ENCODE results near the gene KANK2. TPM values are rescaled to one million over a fixed set of nuclear protein-coding genes. Genes with fewer than 3 reads are reported as not detected.

The KANK2 gene
- total and polyA plus RNA-seq, 2 experiments from 2014 or later = 15.9 to 65.4 TPM

DNA sequence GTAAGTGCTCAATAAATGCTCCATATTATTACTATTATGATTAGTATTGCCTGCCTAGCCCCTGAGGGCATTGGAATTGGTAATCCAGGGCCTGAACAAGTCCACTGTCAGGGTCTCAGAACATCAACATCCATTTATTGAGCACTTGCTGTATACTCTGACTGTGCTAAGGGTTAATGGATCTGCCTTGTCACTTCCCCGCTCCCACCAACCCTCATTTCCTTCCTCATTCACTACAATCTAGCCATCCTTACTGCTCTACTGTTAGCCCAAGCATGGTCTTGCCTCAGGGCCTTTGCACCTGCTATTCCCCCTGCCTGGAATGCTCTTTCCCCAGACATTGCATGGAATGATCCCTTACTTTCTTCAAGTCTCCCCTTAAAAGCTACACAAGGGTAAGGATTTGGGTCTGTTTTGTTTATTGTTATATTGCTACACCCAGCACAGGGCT, 29.4 kb upstream of the KANK2 start (continued):
- TF ChIP-seq CREB1 (CRISPR knock-in tag; IDR thresholded peaks at IDR 0.05; ENCODE audit: low read depth) (no peak), CTCF (conservative IDR thresholded peaks at IDR 0.05; ENCODE audit: low read depth in 2 of 2) (no peak)

DNA sequence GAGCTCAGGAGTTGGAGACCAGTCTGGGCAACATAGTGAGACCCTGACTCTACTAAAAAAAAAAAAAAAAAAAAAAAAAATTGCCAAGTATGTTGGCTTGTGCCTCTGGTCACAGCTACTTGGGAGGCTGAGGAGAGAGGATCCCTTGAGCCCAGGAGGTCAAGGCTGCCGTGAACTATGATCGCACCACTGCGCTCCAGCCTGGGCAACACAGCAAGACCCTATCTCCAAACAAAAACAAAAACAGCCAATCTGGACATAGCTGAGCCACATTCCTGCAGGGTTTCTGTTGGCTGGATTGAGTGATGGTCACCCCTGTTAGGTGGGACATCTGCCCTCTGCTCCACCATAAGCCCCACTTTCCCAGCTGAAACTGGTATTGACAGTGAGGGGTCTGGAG, 28.5 kb upstream of the KANK2 start:
- Mint-ChIP-seq H3K36me3 (ENCODE audit: low read depth) (peaks cover 39% of the 10 kb centered on the region), H3K4me3 (no peak overlapping the region), H3K4me1 (peaks cover 2% of the 10 kb centered on the region; the same call in 1 of the 3 replicates), H3K9me3 (peaks cover 5% of the 10 kb centered on the region; the same call in 2 of the 3 replicates), H3K27me3 (ENCODE audit: insufficient read depth, low read depth, poor library complexity) (peaks cover 13% of the 10 kb centered on the region), H3K27ac (no peak overlapping the region)
- Histone ChIP-seq H3K27ac (ENCODE audit: low read depth) (no peak overlapping the region), H3K79me2 (replicated peaks; ENCODE audit: insufficient read depth) (no peaks in the 10 kb centered on the region), H4K20me1 (replicated peaks; ENCODE audit: insufficient read depth) (no peaks in the 10 kb centered on the region; the same call in 1 of the 2 replicates), H3K36me3 (ENCODE audit: insufficient read depth) (peaks cover 10% of the 10 kb centered on the region), H3K4me2 (no peak overlapping the region), H3F3A (replicated peaks; ENCODE audit: low read depth) (peaks cover 7% of the 10 kb centered on the region), H3K9me2 (ENCODE audit: insufficient read depth) (no peaks in the 10 kb centered on the region), H2AFZ (no peak overlapping the region), H3K4me3 (no peak overlapping the region), H3K27me3 (ENCODE audit: insufficient read depth) (no peaks in the 10 kb centered on the region), H3K4me1 (ENCODE audit: insufficient read depth) (0 out of 2 replicates have a peak, but pooled peaks cover 3% of the 10 kb centered on the region)
- DNase-seq (ENCODE audit: low spot score) (no peak), ATAC-seq (no peak)
- no peak for TF ChIP-seq ETS1 (IDR thresholded peaks at IDR 0.05)
- TF ChIP-seq JUNB (IDR thresholded peaks at IDR 0.05; ENCODE audit: unreplicated experiment) = no peak
- no peak for TF ChIP-seq ZNF114 (CRISPR knock-in tag; IDR thresholded peaks at IDR 0.05)
- TF ChIP-seq, protein P1, sequence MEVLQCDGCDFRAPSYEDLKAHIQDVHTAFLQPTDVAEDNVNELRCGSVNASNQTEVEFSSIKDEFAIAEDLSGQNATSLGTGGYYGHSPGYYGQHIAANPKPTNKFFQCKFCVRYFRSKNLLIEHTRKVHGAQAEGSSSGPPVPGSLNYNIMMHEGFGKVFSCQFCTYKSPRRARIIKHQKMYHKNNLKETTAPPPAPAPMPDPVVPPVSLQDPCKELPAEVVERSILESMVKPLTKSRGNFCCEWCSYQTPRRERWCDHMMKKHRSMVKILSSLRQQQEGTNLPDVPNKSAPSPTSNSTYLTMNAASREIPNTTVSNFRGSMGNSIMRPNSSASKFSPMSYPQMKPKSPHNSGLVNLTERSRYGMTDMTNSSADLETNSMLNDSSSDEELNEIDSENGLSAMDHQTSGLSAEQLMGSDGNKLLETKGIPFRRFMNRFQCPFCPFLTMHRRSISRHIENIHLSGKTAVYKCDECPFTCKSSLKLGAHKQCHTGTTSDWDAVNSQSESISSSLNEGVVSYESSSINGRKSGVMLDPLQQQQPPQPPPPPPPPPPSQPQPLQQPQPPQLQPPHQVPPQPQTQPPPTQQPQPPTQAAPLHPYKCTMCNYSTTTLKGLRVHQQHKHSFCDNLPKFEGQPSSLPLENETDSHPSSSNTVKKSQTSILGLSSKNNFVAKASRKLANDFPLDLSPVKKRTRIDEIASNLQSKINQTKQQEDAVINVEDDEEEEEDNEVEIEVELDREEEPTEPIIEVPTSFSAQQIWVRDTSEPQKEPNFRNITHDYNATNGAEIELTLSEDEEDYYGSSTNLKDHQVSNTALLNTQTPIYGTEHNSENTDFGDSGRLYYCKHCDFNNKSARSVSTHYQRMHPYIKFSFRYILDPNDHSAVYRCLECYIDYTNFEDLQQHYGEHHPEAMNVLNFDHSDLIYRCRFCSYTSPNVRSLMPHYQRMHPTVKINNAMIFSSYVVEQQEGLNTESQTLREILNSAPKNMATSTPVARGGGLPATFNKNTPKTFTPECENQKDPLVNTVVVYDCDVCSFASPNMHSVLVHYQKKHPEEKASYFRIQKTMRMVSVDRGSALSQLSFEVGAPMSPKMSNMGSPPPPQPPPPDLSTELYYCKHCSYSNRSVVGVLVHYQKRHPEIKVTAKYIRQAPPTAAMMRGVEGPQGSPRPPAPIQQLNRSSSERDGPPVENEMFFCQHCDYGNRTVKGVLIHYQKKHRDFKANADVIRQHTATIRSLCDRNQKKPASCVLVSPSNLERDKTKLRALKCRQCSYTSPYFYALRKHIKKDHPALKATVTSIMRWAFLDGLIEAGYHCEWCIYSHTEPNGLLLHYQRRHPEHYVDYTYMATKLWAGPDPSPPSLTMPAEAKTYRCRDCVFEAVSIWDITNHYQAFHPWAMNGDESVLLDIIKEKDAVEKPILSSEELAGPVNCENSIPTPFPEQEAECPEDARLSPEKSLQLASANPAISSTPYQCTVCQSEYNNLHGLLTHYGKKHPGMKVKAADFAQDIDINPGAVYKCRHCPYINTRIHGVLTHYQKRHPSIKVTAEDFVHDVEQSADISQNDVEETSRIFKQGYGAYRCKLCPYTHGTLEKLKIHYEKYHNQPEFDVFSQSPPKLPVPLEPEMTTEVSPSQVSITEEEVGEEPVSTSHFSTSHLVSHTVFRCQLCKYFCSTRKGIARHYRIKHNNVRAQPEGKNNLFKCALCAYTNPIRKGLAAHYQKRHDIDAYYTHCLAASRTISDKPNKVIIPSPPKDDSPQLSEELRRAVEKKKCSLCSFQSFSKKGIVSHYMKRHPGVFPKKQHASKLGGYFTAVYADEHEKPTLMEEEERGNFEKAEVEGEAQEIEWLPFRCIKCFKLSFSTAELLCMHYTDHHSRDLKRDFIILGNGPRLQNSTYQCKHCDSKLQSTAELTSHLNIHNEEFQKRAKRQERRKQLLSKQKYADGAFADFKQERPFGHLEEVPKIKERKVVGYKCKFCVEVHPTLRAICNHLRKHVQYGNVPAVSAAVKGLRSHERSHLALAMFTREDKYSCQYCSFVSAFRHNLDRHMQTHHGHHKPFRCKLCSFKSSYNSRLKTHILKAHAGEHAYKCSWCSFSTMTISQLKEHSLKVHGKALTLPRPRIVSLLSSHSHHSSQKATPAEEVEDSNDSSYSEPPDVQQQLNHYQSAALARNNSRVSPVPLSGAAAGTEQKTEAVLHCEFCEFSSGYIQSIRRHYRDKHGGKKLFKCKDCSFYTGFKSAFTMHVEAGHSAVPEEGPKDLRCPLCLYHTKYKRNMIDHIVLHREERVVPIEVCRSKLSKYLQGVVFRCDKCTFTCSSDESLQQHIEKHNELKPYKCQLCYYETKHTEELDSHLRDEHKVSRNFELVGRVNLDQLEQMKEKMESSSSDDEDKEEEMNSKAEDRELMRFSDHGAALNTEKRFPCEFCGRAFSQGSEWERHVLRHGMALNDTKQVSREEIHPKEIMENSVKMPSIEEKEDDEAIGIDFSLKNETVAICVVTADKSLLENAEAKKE (CRISPR knock-in tag; IDR thresholded peaks at IDR 0.05) = no peak
- no peak for TF ChIP-seq NANOG (IDR thresholded peaks at IDR 0.05; ENCODE audit: borderline replicate concordance)
- TF ChIP-seq STAT1 (IDR thresholded peaks at IDR 0.05; ENCODE audit: unreplicated experiment) = no peak
- TF ChIP-seq REST (IDR thresholded peaks at IDR 0.05; ENCODE audit: unreplicated experiment) = no peak
- TF ChIP-seq POLR2AphosphoS5 (IDR thresholded peaks at IDR 0.05; ENCODE audit: low read depth) = no peak
- no peak for TF ChIP-seq EZH2 (IDR thresholded peaks at IDR 0.05; ENCODE audit: low read depth, unreplicated experiment)
- TF ChIP-seq EZH2phosphoT487 (IDR thresholded peaks at IDR 0.05; ENCODE audit: unreplicated experiment) = no peak
- no peak for TF ChIP-seq CREB1 (CRISPR knock-in tag; IDR thresholded peaks at IDR 0.05; ENCODE audit: low read depth)

Data from GM23338 (cell line).